WTC11 (cell line): ENCODE data around the gene TSPAN2. TPM values are rescaled to one million over a fixed set of nuclear protein-coding genes. Genes with fewer than 3 reads are reported as not detected.

Source experiments
- ATAC-seq: fragments of 200-7000 bp; cut with Tn5 transposase; 2 replicates; pipeline ENCODE4 v1.10.0; 2021; ENCODE audit warnings: mild to moderate bottlenecking, moderate library complexity
- CTCF ChIA-PET: fragments of 300-600 bp; sonication (Branson Sonifier 250); formaldehyde crosslinking; loops from one replicate; lab custom pipeline; 2021; ENCODE audit warnings: antibody characterized with exemption; lab: Charles Lee
- POLR2A ChIA-PET: fragments of 350-600 bp; sonication (Branson Sonifier 250); formaldehyde crosslinking; loops from one replicate; lab custom pipeline; 2021; ENCODE audit warnings: antibody characterized with exemption; lab: Charles Lee
- DNase-seq: peaks from one replicate; pipeline ENCODE4 v3.0.0; 2021; ENCODE audit warnings: low spot score
- H3K27ac Mint-ChIP-seq: 2 replicates; pipeline ENCODE4 v1.8.0; 2021; ENCODE audit warnings: mixed read lengths
- H3K27me3 Mint-ChIP-seq: 2 replicates; pipeline ENCODE4 v1.8.0; 2021; ENCODE audit warnings: low read depth, mild to moderate bottlenecking, moderate library complexity, mixed read lengths
- H3K36me3 Mint-ChIP-seq: 2 replicates; pipeline ENCODE4 v1.8.0; 2021; ENCODE audit warnings: mixed read lengths
- H3K4me1 Mint-ChIP-seq: 2 replicates; pipeline ENCODE4 v1.8.0; 2022; ENCODE audit warnings: mixed read lengths
- H3K4me3 Mint-ChIP-seq: 2 replicates; pipeline ENCODE4 v1.8.0; 2021; ENCODE audit warnings: mild to moderate bottlenecking, moderate library complexity, mixed read lengths
- H3K9me3 Mint-ChIP-seq: 2 replicates; pipeline ENCODE4 v1.8.0; 2021; ENCODE audit warnings: mixed read lengths
- ETV6 ChIP-seq: sonication (generic); formaldehyde crosslinking; IDR thresholded peaks from 2 replicates; pipeline ENCODE4 v1.8.1; 2022; ENCODE audit warnings: mild to moderate bottlenecking, missing genetic modification reagents
- GRHL2 ChIP-seq: fragments of 250-450 bp; sonication (Bioruptor Pico); IDR thresholded peaks from 2 replicates; pipeline ENCODE4 v1.8.0; 2022; ENCODE audit warnings: mild to moderate bottlenecking, moderate library complexity; ENCODE audit not compliant: insufficient replicate concordance, severe bottlenecking
- GTF2I ChIP-seq: fragments of 250-450 bp; sonication (Bioruptor Pico); conservative IDR thresholded peaks from 2 replicates; pipeline ENCODE4 v1.4.0; 2021; ENCODE audit warnings: mild to moderate bottlenecking
- HMGA2 ChIP-seq: fragments of 250-450 bp; sonication (Bioruptor Pico); IDR thresholded peaks from 2 replicates; pipeline ENCODE4 v1.4.0; 2021; ENCODE audit warnings: mild to moderate bottlenecking, moderate library complexity
- KAT7 ChIP-seq: sonication (generic); formaldehyde crosslinking; IDR thresholded peaks from 2 replicates; pipeline ENCODE4 v1.8.1; 2023; ENCODE audit warnings: missing genetic modification reagents, mild to moderate bottlenecking, borderline replicate concordance
- NFATC4 ChIP-seq: fragments of 250-450 bp; sonication (Bioruptor Pico); IDR thresholded peaks from 2 replicates; pipeline ENCODE4 v1.9.0; 2021; ENCODE audit warnings: mild to moderate bottlenecking
- NFYB ChIP-seq: sonication (generic); formaldehyde crosslinking; conservative IDR thresholded peaks from 2 replicates; pipeline ENCODE4 v1.8.0; 2022; ENCODE audit warnings: low read depth, missing genetic modification reagents
- PRRX2 ChIP-seq: fragments of 250-450 bp; sonication (Bioruptor Pico); IDR thresholded peaks from 2 replicates; pipeline ENCODE4 v1.8.0; 2021; ENCODE audit warnings: mild to moderate bottlenecking
- RELA ChIP-seq: sonication (generic); formaldehyde crosslinking; IDR thresholded peaks from 2 replicates; pipeline ENCODE4 v1.8.1; 2022; ENCODE audit warnings: missing genetic modification reagents, mild to moderate bottlenecking, borderline replicate concordance
- SOX15 ChIP-seq: fragments of 250-450 bp; sonication (Bioruptor Pico); IDR thresholded peaks from 2 replicates; pipeline ENCODE4 v1.9.0; 2021; ENCODE audit warnings: mild to moderate bottlenecking
- ZNF121 ChIP-seq: sonication (generic); formaldehyde crosslinking; IDR thresholded peaks from 2 replicates; pipeline ENCODE4 v1.8.0; 2023; ENCODE audit warnings: missing genetic modification reagents
- ZNF263 ChIP-seq: sonication (generic); formaldehyde crosslinking; IDR thresholded peaks from 2 replicates; pipeline ENCODE4 v1.8.1; 2022; ENCODE audit warnings: low read depth, mild to moderate bottlenecking, moderate library complexity, missing genetic modification reagents
- ZNF396 ChIP-seq: fragments of 250-450 bp; sonication (Bioruptor Pico); IDR thresholded peaks from 2 replicates; pipeline ENCODE4 v1.8.0; 2021; ENCODE audit warnings: mild to moderate bottlenecking, moderate library complexity, borderline replicate concordance
- total RNA-seq: library from RNA; stranded (reverse); gene quantifications from 3 replicates; pipeline ENCODE4 v1.2.3, GENCODE V29; 2021
- TF ChIP-seq, protein P1 (sequence below): sonication (generic); formaldehyde crosslinking; IDR thresholded peaks from 2 replicates; pipeline ENCODE4 v1.8.1; 2022; ENCODE audit warnings: missing genetic modification reagents, borderline replicate concordance
- TF ChIP-seq, protein P2 (sequence below): sonication (generic); formaldehyde crosslinking; IDR thresholded peaks from 2 replicates; pipeline ENCODE4 v1.8.1; 2022; ENCODE audit warnings: low read depth, mild to moderate bottlenecking, moderate library complexity, missing genetic modification reagents, borderline replicate concordance
- TF ChIP-seq, protein P3 (sequence below): fragments of 250-450 bp; sonication (Bioruptor Pico); IDR thresholded peaks from 2 replicates; pipeline ENCODE4 v1.9.0; 2021; ENCODE audit warnings: mild to moderate bottlenecking
- TF ChIP-seq, protein P4 (sequence below): sonication (generic); formaldehyde crosslinking; IDR thresholded peaks from 2 replicates; pipeline ENCODE4 v1.8.1; 2022; ENCODE audit warnings: mild to moderate bottlenecking, missing genetic modification reagents, moderate library complexity, borderline replicate concordance
- TF ChIP-seq, protein P5 (sequence below): fragments of 200-600 bp; IDR thresholded peaks from 2 replicates; pipeline ENCODE4 v1.8.0; 2022; ENCODE audit warnings: antibody characterized with exemption
- TF ChIP-seq, protein P6 (sequence below): sonication (generic); formaldehyde crosslinking; IDR thresholded peaks from 2 replicates; pipeline ENCODE4 v1.8.1; 2023; ENCODE audit warnings: mild to moderate bottlenecking, missing genetic modification reagents
- TF ChIP-seq, protein P7 (sequence below): sonication (generic); formaldehyde crosslinking; IDR thresholded peaks from 2 replicates; pipeline ENCODE4 v1.8.0; 2022; ENCODE audit warnings: mild to moderate bottlenecking, missing genetic modification reagents
- TF ChIP-seq, protein P8 (sequence below): sonication (generic); formaldehyde crosslinking; conservative IDR thresholded peaks from 2 replicates; pipeline ENCODE4 v1.8.1; 2022; ENCODE audit warnings: mild to moderate bottlenecking, missing genetic modification reagents

TSPAN2 gene
- total RNA-seq, 1 experiment from 2014 or later = 12.0 TPM

DNA sequence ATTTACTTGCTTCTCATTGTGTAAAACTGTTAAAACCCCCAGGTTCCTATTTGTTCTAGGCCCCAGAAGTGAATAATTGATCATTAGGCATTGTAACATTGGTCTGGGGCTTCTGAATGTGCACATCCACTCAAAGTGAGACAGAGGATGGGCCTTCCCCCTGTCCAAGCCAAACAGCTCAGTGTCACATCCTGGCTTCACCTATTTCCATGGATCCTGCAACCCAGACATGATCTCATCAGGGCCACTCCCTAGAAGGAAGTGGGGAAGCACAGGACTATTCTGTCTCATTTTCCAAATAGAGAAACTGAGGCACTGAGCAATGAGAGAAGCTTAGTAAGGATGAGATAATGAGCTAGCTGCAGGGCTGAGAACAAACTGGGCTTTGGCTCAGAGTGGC is 47.4 kb upstream of the TSPAN2 start (continued):
- TF ChIP-seq, protein P1, sequence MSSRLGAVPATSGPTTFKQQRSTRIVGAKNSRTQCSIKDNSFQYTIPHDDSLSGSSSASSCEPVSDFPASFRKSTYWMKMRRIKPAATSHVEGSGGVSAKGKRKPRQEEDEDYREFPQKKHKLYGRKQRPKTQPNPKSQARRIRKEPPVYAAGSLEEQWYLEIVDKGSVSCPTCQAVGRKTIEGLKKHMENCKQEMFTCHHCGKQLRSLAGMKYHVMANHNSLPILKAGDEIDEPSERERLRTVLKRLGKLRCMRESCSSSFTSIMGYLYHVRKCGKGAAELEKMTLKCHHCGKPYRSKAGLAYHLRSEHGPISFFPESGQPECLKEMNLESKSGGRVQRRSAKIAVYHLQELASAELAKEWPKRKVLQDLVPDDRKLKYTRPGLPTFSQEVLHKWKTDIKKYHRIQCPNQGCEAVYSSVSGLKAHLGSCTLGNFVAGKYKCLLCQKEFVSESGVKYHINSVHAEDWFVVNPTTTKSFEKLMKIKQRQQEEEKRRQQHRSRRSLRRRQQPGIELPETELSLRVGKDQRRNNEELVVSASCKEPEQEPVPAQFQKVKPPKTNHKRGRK = no peak
- TF ChIP-seq ETV6 (CRISPR knock-in tag) = no peak

DNA sequence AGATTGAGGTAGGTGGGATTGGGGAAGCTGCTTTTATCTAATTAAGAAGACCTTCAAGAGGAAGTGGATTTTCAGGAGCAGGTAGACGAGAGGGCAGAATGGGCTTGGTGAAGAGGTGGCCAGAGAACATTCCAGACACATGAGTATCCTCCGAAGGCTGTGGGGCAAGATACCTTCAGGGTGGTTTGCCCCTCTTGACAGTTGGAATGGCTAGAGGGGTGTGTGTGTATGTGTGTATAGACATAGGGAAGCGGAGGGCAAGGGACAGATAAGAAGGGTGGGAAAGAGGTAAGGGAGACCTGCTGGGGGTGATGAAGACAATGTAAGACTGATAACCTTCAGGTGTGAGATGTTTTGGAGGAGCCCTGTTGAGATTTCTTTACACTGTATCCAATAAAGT is 46.8 kb upstream of the TSPAN2 start:
- Mint-ChIP-seq H3K36me3 (no peaks in the 10 kb centered on the region), H3K9me3 (no peaks in the 10 kb centered on the region), H3K4me3 (no peak overlapping the region), H3K27me3 (no peaks in the 10 kb centered on the region; the same call in none of the 2 replicates), H3K27ac (no peak overlapping the region), H3K4me1 (no peaks in the 10 kb centered on the region)
- TF ChIP-seq ZNF396 (CRISPR knock-in tag) (no peak), GRHL2 (CRISPR knock-in tag) (no peak), ZNF121 (CRISPR knock-in tag) (no peak)
- TF ChIP-seq, protein P2, sequence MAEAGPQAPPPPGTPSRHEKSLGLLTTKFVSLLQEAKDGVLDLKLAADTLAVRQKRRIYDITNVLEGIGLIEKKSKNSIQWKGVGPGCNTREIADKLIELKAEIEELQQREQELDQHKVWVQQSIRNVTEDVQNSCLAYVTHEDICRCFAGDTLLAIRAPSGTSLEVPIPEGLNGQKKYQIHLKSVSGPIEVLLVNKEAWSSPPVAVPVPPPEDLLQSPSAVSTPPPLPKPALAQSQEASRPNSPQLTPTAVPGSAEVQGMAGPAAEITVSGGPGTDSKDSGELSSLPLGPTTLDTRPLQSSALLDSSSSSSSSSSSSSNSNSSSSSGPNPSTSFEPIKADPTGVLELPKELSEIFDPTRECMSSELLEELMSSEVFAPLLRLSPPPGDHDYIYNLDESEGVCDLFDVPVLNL (CRISPR knock-in tag) = no peak
- POLR2A ChIA-PET = no interaction called here
- DNase-seq = no peak
- ATAC-seq = no peak
- CTCF ChIA-PET = interaction anchor here (1.0 to 4.5 kb wide), 4 partner anchors 47 to 571 kb away, joined by 3 to 36 read pairs (median 7); no protein-coding TSS in a partner anchor

DNA sequence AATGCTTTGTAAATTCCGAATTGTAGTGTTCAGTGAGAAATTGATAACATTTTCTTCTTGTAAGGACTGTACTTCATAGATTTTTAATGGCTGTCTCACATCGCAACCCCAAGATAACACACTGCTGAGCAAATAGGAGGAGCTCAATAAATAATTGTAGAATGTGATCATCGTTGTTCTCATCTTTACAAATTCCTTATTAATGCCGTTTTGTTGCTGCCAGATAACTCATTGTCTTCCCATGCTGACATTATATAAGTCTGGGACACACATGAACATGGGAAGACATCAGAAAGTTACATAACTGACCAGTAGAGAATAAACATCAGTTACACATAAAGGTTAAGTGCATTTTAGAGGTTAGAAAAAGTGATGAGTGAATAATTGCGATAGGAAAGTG is 46.4 kb upstream of the TSPAN2 start:
- ChIA-PET CTCF (interaction anchor here (1.8 kb wide), 1 partner anchor 47 kb away, joined by 9 read pairs; no protein-coding TSS in a partner anchor), POLR2A (no interaction called here)
- Mint-ChIP-seq H3K36me3 (no peaks in the 10 kb centered on the region), H3K9me3 (peaks cover 3% of the 10 kb centered on the region), H3K4me1 (no peaks in the 10 kb centered on the region), H3K27ac (no peak overlapping the region), H3K27me3 (no peaks in the 10 kb centered on the region; the same call in none of the 2 replicates), H3K4me3 (no peak overlapping the region)
- TF ChIP-seq, protein P3, sequence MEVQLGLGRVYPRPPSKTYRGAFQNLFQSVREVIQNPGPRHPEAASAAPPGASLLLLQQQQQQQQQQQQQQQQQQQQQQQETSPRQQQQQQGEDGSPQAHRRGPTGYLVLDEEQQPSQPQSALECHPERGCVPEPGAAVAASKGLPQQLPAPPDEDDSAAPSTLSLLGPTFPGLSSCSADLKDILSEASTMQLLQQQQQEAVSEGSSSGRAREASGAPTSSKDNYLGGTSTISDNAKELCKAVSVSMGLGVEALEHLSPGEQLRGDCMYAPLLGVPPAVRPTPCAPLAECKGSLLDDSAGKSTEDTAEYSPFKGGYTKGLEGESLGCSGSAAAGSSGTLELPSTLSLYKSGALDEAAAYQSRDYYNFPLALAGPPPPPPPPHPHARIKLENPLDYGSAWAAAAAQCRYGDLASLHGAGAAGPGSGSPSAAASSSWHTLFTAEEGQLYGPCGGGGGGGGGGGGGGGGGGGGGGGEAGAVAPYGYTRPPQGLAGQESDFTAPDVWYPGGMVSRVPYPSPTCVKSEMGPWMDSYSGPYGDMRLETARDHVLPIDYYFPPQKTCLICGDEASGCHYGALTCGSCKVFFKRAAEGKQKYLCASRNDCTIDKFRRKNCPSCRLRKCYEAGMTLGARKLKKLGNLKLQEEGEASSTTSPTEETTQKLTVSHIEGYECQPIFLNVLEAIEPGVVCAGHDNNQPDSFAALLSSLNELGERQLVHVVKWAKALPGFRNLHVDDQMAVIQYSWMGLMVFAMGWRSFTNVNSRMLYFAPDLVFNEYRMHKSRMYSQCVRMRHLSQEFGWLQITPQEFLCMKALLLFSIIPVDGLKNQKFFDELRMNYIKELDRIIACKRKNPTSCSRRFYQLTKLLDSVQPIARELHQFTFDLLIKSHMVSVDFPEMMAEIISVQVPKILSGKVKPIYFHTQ (CRISPR knock-in tag) = no peak
- no peak for TF ChIP-seq GTF2I (CRISPR knock-in tag)
- TF ChIP-seq ZNF396 (CRISPR knock-in tag) = no peak
- TF ChIP-seq, protein P4, sequence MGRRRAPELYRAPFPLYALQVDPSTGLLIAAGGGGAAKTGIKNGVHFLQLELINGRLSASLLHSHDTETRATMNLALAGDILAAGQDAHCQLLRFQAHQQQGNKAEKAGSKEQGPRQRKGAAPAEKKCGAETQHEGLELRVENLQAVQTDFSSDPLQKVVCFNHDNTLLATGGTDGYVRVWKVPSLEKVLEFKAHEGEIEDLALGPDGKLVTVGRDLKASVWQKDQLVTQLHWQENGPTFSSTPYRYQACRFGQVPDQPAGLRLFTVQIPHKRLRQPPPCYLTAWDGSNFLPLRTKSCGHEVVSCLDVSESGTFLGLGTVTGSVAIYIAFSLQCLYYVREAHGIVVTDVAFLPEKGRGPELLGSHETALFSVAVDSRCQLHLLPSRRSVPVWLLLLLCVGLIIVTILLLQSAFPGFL (CRISPR knock-in tag) = no peak
- TF ChIP-seq, protein P5, sequence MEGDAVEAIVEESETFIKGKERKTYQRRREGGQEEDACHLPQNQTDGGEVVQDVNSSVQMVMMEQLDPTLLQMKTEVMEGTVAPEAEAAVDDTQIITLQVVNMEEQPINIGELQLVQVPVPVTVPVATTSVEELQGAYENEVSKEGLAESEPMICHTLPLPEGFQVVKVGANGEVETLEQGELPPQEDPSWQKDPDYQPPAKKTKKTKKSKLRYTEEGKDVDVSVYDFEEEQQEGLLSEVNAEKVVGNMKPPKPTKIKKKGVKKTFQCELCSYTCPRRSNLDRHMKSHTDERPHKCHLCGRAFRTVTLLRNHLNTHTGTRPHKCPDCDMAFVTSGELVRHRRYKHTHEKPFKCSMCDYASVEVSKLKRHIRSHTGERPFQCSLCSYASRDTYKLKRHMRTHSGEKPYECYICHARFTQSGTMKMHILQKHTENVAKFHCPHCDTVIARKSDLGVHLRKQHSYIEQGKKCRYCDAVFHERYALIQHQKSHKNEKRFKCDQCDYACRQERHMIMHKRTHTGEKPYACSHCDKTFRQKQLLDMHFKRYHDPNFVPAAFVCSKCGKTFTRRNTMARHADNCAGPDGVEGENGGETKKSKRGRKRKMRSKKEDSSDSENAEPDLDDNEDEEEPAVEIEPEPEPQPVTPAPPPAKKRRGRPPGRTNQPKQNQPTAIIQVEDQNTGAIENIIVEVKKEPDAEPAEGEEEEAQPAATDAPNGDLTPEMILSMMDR = no peak
- no peak for TF ChIP-seq NFATC4 (CRISPR knock-in tag)
- TF ChIP-seq, protein P6, sequence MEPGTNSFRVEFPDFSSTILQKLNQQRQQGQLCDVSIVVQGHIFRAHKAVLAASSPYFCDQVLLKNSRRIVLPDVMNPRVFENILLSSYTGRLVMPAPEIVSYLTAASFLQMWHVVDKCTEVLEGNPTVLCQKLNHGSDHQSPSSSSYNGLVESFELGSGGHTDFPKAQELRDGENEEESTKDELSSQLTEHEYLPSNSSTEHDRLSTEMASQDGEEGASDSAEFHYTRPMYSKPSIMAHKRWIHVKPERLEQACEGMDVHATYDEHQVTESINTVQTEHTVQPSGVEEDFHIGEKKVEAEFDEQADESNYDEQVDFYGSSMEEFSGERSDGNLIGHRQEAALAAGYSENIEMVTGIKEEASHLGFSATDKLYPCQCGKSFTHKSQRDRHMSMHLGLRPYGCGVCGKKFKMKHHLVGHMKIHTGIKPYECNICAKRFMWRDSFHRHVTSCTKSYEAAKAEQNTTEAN (CRISPR knock-in tag) = no peak
- no peak for TF ChIP-seq HMGA2 (CRISPR knock-in tag)
- TF ChIP-seq SOX15 = no peak
- TF ChIP-seq RELA (CRISPR knock-in tag) = no peak
- no peak for TF ChIP-seq PRRX2 (CRISPR knock-in tag)
- TF ChIP-seq, protein P7, sequence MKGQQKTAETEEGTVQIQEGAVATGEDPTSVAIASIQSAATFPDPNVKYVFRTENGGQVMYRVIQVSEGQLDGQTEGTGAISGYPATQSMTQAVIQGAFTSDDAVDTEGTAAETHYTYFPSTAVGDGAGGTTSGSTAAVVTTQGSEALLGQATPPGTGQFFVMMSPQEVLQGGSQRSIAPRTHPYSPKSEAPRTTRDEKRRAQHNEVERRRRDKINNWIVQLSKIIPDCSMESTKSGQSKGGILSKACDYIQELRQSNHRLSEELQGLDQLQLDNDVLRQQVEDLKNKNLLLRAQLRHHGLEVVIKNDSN (CRISPR knock-in tag) = no peak
- TF ChIP-seq, protein P8, sequence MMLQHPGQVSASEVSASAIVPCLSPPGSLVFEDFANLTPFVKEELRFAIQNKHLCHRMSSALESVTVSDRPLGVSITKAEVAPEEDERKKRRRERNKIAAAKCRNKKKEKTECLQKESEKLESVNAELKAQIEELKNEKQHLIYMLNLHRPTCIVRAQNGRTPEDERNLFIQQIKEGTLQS (CRISPR knock-in tag) = no peak
- no peak for TF ChIP-seq KAT7 (CRISPR knock-in tag)
- TF ChIP-seq ZNF263 (CRISPR knock-in tag) = no peak
- TF ChIP-seq NFYB (CRISPR knock-in tag) = no peak
- no peak for DNase-seq
- no peak for ATAC-seq
